Prostate gland (tissue), 2 donors: ENCODE measurements around the gene ZCCHC7. TPM values are rescaled to one million over a fixed set of nuclear protein-coding genes. Genes with fewer than 3 reads are reported as not detected.

ENCODE experiments used
- DNase-seq: peaks from one replicate; pipeline ENCODE4 v3.0.0-alpha.2; 2019; ENCODE audit warnings: low spot score
- H3K27ac ChIP-seq, 2 donors: fragments of 200-600 bp; sonication (generic); 2 replicates each; pipeline ENCODE4 v1.5.1; 2017 to 2019
- H3K27me3 ChIP-seq: fragments of 200-600 bp; sonication (generic); replicated peaks from 2 replicates; pipeline ENCODE4 v1.5.1; 2019; ENCODE audit not compliant: insufficient read depth
- H3K36me3 ChIP-seq, 2 donors: fragments of 200-600 bp; sonication (generic); 1 replicate in 1 of 2; 2 replicates in 1 of 2; pipeline versions ENCODE4 v1.5.1 to v1.8.1; 2017 to 2019
- H3K4me1 ChIP-seq: fragments of 200-600 bp; sonication (generic); replicated peaks from 2 replicates; pipeline ENCODE4 v1.5.1; 2019
- H3K4me3 ChIP-seq, 2 donors: fragments of 200-600 bp; sonication (generic); 2 replicates each; pipeline ENCODE4 v1.5.1; 2017 to 2019
- H3K9me3 ChIP-seq: fragments of 200-600 bp; sonication (generic); 2 replicates; pipeline ENCODE4 v1.5.1; 2017
- CTCF ChIP-seq, 4 experiments: fragments of 200-600 bp in 2 of 4; fragments of 450-650 bp in 2 of 4; sonication (generic) in 2 of 4; IDR thresholded peaks; 1 replicate in 3 of 4; 2 replicates in 1 of 4; pipeline ENCODE4 v1.5.1; 2016 to 2019; ENCODE audit warnings: antibody characterized with exemption in 4 of 4, mild to moderate bottlenecking in 2 of 4, moderate library complexity in 2 of 4
- POLR2A ChIP-seq: fragments of 450-650 bp; IDR thresholded peaks from one replicate; pipeline ENCODE4 v1.6.1; 2016; ENCODE audit warnings: antibody characterized with exemption, mild to moderate bottlenecking
- POLR2AphosphoS5 ChIP-seq: sonication (generic); formaldehyde crosslinking; IDR thresholded peaks from one replicate; pipeline ENCODE4 v1.6.1; 2017; ENCODE audit warnings: antibody characterized with exemption
- WGBS: methylation state at CpG from one replicate; pipeline ENCODE4 v1.1.5; 2018; 5-methylcytosine and 5-hydroxymethylcytosine counted together
- intact Hi-C: fragments of 100-400 bp; cut with DNase I; formaldehyde crosslinking; loops from one replicate; pipeline ENCODE4 v1.14.2; 2022
- total RNA-seq, 2 donors: library from RNA; depleted of rRNA; stranded (reverse); fragments of >200 nt; gene quantifications; one replicate each; pipeline ENCODE4 v1.1.0, GENCODE V29; 2016

ZCCHC7 gene
- total RNA-seq, 2 donors from 2014 or later, result 12.7 to 14.2 TPM

- WGBS, result 56% methylated on average over 20 of the region's 20 CpGs
These were observed 251.4 kb downstream of the ZCCHC7 start for GRCh38 chr9:37371565-37372464.

GRCh38 chr9:37372839-37373238 lies 252.5 kb downstream of the ZCCHC7 start:
- Histone ChIP-seq H3K27ac (no peak overlapping the region), H3K27me3 (no peaks in the 10 kb centered on the region), H3K4me1 (no peaks in the 10 kb centered on the region), H3K9me3 (no peaks in the 10 kb centered on the region), H3K36me3 (no peaks in the 10 kb centered on the region), H3K4me3 (no peak overlapping the region)
- TF ChIP-seq POLR2AphosphoS5 (no peak), POLR2A (no peak), CTCF (IDR thresholded peaks at IDR 0.05) (no peak)
- no peak for DNase-seq
- WGBS, result 77% methylated on average over 3 of the region's 3 CpGs
- intact Hi-C loops, result no loop called here

More at GRCh38 chr9:37371565-37372464, 251.4 kb downstream of the ZCCHC7 start:
- no peak overlapping the region for H3K27ac ChIP-seq
- TF ChIP-seq CTCF (IDR thresholded peaks at IDR 0.05) (no peak), POLR2AphosphoS5 (no peak), POLR2A (no peak)
- DNase-seq, result no peak
- H3K36me3 ChIP-seq, result no peaks in the 10 kb centered on the region
- no peaks in the 10 kb centered on the region for H3K9me3 ChIP-seq
- H3K4me1 ChIP-seq, result no peaks in the 10 kb centered on the region
- H3K27me3 ChIP-seq, result no peaks in the 10 kb centered on the region
- no peak overlapping the region for H3K4me3 ChIP-seq
- intact Hi-C loops, result no loop called here

- H3K27ac ChIP-seq, result no peak overlapping the region
- no peaks in the 10 kb centered on the region for H3K27me3 ChIP-seq
- no peaks in the 10 kb centered on the region for H3K36me3 ChIP-seq
- no peaks in the 10 kb centered on the region for H3K4me1 ChIP-seq
- H3K9me3 ChIP-seq, result no peaks in the 10 kb centered on the region
- no peak for TF ChIP-seq CTCF (IDR thresholded peaks at IDR 0.05)
- no peak for TF ChIP-seq POLR2A
- no peak for TF ChIP-seq POLR2AphosphoS5
- intact Hi-C loops, result no loop called here
- DNase-seq, result no peak
- no peak overlapping the region for H3K4me3 ChIP-seq
- 85% methylated on average over 1 of the region's 1 CpG for WGBS
These were observed 253.2 kb downstream of the ZCCHC7 start for GRCh38 chr9:37373621-37374020.

- WGBS, result 94% methylated on average over 6 of the region's 6 CpGs
- no peak overlapping the region for H3K27ac ChIP-seq
- intact Hi-C loops, result no loop called here
- H3K36me3 ChIP-seq, result no peaks in the 10 kb centered on the region
- no peak for TF ChIP-seq CTCF (IDR thresholded peaks at IDR 0.05)
- no peak for TF ChIP-seq POLR2AphosphoS5
- no peak for TF ChIP-seq POLR2A
- no peaks in the 10 kb centered on the region for H3K4me1 ChIP-seq
- H3K27me3 ChIP-seq, result no peaks in the 10 kb centered on the region
- H3K9me3 ChIP-seq, result no peaks in the 10 kb centered on the region
- H3K4me3 ChIP-seq, result no peak overlapping the region
- no peak for DNase-seq
These were observed 254.5 kb downstream of the ZCCHC7 start for GRCh38 chr9:37374892-37375291.
